ENCODE data around the gene ODR4.
A peak's percentile ranks its signal among the peaks of the same experiment; 100 is the strongest.
"Not testable (repeated sequence)": the region's sequence is repeated elsewhere in the genome, so short reads cannot be mapped to it uniquely, and the experiment has no call there.

ODR4 gene

GRCh38 chr1:186375152-186375928 is at the start of gene ODR4, which contains the start of gene TPR:
Gene ODR4, plus strand, starts transcription at chr1:186375838. Its CDS starts 3,948 bp downstream, at chr1:186379786.
Gene TPR, minus strand, starts transcription at chr1:186375253. Its CDS starts 225 bp downstream, at chr1:186375028.
- peak; percentile 98 for DNase-seq

- DNase-seq: no peak
These were observed 49.6 kb upstream of the ODR4 start for GRCh38 chr1:186326009-186326408.

DNA sequence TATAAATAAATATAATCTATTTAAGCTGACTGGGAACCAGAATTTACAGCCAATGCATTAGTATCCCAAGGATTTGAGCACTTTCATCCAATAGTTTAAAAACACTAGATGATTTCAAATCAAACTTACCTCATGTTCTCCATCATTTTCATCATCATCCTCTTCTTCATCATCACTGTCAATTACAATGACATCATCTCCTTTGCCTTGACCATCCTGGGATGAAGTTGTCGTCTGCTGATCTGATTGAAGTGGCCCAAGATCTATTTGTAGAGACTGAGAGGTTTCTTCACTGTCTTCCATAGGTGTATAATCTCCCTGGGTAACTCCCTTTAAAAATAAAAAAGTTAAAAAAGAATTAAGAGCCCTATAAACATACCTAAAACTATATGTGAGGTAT is 48.3 kb upstream of the ODR4 start:
- no peak for DNase-seq

- no peak for DNase-seq
These were observed 44.9 kb upstream of the ODR4 start for GRCh38 chr1:186330758-186331157.

DNA sequence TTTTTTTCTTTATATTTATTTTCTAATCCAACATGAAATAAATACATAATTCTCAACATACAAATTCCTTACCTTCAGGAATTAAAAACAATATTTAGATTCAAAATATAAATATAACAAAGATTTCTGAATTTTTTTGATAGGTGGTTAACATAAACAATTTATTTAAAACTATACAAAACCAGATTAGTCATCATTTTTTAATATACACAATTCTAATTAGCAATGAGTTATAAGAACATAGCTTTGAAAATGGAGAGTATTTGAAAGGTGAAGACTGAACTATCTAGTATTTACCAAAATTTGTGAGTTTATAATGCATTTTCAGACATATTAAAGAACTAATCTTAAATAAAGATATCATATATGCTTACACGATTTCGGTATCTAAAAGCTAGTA is 38.1 kb upstream of the ODR4 start:
- DNase-seq: no peak

- no peak for DNase-seq
These were observed 34.9 kb upstream of the ODR4 start for GRCh38 chr1:186340772-186341171.

GRCh38 chr1:186347837-186348691 is 27.6 kb upstream of the ODR4 start:
- DNase-seq: not testable (repeated sequence)

- DNase-seq: no peak
These were observed 1.1 kb upstream of the ODR4 start for GRCh38 chr1:186374303-186375151.

DNA sequence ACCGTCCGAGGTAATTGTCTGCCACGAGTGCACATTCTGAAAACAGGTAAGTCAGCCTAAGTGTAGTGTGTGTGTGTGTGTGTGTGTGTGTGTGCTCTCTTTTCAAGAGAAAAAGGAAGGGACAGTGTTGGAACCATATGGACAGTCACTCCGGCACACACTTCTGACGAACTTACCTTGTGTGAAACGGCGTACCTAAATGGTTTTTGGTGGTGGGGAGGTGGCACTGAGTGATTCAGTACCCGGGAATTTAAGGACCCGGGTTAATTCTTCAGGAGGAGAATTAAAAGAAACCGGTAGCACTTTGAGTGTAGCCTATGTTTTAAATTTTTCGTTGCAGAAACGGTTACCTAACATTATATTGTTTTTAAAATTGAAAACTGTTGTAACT is 286 bp downstream of the ODR4 start:
- no peak for DNase-seq

DNA sequence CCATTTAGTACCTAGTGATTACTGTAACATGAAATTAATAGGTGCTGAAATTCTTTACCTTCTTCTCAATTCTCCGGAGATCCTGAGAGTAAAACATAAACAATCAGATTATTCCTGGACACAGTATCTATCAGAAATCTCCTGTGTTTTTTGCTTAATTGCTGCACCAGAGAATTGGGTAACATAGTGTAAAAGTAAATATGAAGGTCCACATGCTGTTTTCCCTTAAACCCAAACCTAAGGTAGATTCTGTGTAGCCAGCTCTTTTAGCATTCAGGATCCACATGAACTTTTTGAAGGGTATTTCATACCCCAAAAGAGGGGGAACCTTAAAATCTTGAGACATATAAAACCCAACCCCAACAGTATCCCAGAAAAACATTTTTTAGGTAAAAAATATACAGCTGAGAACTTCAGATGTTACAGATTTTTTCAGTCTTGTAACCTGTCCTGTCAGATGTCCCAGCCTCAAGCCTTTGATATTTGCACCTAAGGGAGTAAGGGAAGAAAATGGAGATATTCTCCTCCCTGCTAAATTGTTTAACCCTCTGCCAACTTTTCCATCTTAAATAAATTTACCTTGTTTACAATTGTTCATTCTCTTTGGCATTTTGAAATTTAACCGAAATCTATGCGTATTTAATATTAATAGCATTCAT is 11.2 kb downstream of the ODR4 start:
- no peak for DNase-seq

GRCh38 chr1:186390925-186391324 is 15.3 kb downstream of the ODR4 start:
- no peak for DNase-seq

GRCh38 chr1:186391841-186392240 is 16.2 kb downstream of the ODR4 start:
- no peak for DNase-seq

DNA sequence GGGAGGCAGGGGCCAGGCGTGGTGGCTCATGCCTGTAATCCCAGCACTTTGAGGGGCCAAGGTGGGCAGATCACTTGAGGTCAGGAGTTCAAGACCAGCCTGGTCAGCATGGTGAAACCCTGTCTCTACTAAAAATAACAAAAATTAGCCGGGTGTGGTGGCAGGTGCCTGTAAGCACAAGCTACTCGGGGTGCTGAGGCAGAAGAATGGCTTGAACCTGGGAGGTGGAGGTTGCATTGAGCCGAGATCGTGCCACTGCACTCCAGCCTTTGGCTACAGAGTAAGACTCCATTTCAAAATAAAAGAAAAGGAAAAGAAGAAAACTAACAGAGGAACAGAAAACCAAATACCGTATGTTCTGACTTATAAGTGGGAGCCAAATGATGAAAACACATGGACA is 17.1 kb downstream of the ODR4 start:
- DNase-seq: not testable (repeated sequence)

GRCh38 chr1:186401446-186401845 is 25.8 kb downstream of the ODR4 start:
- DNase-seq: not testable (repeated sequence)

DNA sequence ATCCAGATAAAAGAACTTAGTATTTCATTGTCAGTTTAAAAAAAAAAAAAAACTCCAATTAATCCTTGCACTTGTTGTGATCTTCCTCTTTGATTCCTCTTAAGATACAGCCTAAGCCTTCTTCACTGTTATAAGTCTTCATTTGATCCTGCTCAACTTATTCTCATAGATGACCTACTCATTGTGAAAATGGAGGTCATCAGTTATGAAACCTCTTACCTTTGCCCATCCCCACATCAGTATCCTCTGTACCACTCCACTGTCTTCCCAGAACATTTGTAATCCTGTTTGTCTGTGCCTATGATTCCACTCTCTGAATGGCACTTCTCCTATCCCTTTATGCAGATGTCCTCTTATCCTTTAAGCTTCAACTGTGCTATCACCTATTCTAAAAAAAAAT is 28.0 kb downstream of the ODR4 start:
- no peak for DNase-seq

GRCh38 chr1:186404454-186405051 is 28.9 kb downstream of the ODR4 start:
- DNase-seq: peak; percentile 51

- DNase-seq: no peak
These were observed 33.5 kb downstream of the ODR4 start for GRCh38 chr1:186409091-186409490.

DNA sequence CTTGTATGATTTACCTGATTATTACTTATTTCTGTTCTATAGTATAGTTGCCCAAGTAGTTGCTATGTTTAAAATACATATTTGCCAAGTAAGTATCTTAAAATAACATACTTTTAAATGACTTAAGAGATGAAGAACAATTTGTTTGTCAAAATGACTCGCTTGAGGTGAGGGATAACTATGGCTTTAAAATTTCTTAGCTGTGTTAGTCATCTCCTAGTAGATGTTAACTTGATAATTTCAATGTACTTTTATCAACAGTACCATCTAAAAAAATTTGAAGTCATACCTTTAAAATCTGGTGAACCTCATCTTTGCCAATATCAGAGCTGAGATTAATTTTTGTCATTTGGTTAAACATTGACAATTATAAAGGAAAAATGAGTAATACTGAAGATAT is 37.7 kb downstream of the ODR4 start:
- no peak for DNase-seq

DNA sequence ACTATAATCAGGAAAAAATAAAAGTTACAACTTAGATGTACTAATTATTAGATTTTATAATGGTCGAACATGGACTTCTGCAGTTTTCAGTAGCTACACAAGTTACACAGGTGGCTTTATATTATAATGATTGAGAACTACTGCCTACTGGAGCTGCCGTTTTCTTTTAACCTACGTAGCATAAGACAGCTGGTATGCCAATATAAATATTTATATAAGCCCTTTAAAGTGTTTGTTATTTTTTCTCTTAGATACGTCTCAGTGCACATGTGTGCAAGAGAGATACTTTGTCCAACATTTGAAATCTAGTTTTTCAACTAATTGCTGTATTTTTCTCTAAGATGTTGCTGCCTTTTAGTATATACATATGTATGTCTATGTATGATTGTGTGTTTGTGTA is 42.9 kb downstream of the ODR4 start:
- no peak for DNase-seq

- DNase-seq: no peak
These were observed 44.7 kb downstream of the ODR4 start for GRCh38 chr1:186420311-186420710.

DNA sequence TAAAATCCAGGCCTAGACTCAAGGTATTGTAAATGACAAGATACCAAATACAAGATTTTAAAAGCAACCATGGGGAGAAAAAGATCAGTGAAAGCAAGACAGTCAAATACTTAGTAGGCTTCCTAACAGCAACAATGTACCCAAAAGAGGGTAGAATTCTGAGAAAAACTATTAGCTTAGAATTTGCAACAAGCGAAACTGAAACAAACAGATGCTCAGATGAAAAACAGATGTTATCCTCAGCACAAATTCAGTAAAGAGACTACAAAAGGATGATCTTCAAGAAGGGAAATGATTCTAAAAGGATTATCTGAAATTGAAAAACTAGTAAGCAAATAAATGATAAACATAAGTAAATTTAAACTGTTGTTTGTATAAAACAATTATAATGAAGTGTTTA is 45.3 kb downstream of the ODR4 start:
- no peak for DNase-seq

DNA sequence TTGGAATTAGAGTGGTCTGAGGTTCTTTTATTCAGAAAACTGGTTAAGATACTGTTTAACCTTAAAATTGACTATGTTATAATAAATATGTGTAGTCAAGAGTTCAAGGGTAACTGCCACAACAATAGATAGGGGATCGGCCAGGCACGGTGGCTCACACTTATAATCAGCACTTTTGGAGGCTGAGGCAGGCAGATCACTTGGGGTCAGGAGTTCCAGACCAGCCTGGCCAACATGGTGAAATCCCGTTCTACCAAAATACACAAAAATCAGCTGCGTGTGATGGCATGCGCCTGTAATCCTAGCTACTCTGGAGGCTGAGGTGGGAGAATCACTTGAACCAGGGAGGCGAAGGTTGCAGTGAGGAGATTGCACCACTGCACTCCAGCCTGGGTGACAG is 45.8 kb downstream of the ODR4 start:
- no peak for DNase-seq

All from NCI-H1694 (cell line).